GM21528 (cell line): ENCODE results near the gene C10orf143.

Experiments used
- ATAC-seq: cut with Tn5 transposase; IDR thresholded peaks from one replicate; pipeline ENCODE4 v1.9.1; 2021; ENCODE audit warnings: mild to moderate bottlenecking, moderate library complexity; ENCODE audit not compliant: unreplicated experiment, low FRiP score

C10orf143 gene

GRCh38 chr10:130018730-130019185 is 91.9 kb downstream of the C10orf143 start:
- no peak for ATAC-seq

- ATAC-seq, result no peak
Observed at GRCh38 chr10:130018265-130018664, 92.4 kb downstream of the C10orf143 start.

DNA sequence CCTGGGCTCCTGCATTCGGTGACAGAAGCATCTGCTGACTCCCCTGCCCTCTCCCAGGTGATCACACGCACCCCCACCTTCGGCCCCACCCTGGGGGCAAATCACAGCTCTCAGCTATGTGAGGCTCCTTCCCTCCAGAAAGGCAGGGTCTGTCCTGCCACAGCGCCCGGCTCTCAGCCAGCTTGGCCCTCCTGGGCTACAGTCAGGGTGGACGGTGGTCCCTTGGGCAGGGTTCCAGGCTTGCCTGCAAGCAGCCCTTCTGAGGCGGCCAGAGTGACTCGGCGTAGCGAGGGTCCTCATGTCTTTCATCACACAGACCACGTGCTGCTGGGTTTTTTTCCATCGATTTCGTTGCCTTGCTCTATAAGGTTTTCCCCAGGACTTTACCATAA is 93.0 kb downstream of the C10orf143 start:
- ATAC-seq, result no peak

DNA sequence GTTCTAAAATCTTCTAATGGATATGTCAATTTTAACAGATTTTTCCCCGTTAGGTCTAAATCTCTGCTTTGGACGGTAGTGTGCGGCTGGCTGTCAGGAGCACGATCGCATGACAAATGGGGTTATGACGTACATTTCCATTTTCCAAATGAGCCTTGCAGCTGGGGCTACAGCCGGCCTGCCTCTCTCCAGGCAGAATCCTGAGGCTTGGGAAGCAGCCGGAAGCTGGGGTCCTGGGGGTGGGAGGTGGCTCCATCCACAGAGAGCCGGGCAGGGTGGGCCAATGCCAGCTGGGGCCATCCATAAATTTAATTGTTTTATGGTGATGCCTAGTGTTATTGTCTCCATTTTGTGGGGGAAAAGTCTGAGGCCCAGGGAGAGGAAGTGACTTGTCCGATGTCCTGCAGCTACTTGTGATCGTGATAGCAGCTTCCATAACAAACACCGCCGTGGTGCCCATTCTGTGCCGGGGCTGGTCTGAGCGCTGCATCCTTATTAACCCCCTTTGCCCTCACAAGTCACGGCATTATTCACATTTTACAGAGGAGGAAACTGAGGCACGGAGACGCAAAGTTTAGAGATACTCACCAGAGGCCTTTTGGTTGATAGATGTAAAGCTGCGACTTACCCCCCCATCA is 93.5 kb downstream of the C10orf143 start:
- ATAC-seq, result no peak

GRCh38 chr10:130016095-130016494 is 94.5 kb downstream of the C10orf143 start:
- ATAC-seq, result no peak

DNA sequence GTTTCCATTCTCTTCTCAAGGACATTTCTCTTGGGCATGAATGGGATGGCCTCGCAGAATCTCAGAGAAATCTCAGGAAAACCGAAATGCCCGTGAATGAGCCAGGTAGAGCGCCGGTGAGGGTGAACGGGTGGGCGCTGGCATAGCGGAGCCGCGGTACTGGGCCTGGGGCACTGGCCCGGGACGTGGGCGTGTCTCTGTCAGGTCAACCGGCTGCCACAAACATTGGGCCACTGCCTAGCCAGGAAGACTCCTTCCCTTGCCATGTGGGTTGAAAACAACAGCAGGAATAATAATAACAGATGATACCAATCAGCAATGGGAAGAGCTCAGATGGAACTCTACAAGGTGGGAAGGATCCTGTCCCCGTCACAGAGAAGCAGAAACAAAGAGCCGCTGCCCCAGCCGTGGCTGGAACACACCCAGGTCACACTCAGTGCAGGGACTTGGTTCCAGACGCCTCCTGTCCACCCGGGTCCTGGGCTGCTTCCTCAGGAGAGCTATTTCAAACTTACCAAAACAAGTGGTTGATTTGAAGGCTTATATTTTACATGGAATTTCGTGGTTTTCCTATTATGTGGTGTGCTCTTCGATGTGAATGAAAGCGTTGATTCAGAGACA is 95.4 kb downstream of the C10orf143 start:
- ATAC-seq, result no peak

DNA sequence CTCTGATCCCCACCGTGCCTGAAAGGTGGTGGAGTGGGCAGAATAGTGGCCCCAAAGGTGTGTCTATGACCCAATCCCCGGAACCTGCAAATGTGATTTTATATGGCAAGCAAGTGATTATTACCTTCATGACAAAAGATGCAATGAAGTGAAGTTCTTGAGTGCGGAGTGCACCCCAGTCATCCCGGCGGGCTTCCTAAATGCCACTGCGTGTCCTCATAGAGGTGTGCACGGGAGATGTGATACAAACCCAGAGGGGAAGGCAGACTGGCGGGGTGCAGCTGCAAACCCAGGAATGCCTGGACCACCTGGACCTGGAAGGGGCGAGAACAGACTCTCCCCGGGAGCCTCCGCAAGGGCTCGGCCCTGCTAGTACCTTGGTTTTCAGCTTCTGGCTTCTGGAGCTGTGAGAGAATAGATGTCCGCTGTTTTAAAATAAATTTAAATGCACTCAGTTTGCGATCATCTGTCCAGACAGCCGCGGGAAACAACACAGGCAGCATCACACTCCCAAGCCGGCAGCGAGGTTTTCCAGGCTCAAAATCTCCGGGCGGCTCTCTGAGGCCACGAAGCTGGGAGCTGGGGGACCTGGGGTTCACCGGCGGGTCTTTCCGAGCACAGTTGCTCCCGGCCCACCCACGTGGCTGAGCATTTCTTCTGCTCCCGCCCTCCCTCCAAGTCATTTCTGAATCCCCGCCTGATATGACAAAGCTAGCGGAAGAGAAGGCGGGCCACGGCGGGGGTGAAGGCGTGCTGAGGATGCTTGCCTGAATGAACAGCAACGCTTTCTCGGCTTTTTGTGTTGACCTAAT is 96.2 kb downstream of the C10orf143 start:
- no peak for ATAC-seq
